ENCODE measurements around the gene KIRREL3. TPM values are rescaled to one million over a fixed set of nuclear protein-coding genes. Genes with fewer than 3 reads are reported as not detected.

The KIRREL3 gene
- total and polyA plus RNA-seq, 10 donors, result 0.50 to 5.4 (median 2.0) TPM

DNA sequence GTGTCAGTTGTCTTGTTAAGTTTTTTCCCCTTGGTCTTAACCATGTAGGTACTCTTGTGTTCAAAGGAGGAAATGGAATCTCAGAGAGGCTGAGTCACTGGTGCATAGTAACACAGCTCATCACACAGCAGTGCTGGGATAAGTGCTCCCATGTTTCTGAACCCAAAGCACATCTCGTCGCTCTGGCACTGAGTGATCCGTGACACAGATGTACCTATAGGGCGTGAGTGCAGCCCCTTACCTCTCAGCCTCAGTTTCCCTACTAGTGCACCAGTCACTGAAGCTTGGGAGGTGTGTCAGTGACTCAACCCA lies 411.1 kb downstream of the KIRREL3 start:
- Histone ChIP-seq H3K27ac (no peak overlapping the region), H3K36me3 (no peaks in the 10 kb centered on the region), H3K9me3 (no peaks in the 10 kb centered on the region), H3K4me1 (peaks cover 0 to 7% (median 0%) of the 10 kb centered on the region in 6 donors), H3K4me3 (no peak overlapping the region), H3K27me3 (replicated peaks in 1 of 7) (peaks cover 0 to 9% (median 0%) of the 10 kb centered on the region in 7 donors)
- DNase-seq, result no peak
- intact Hi-C loops (cut with DNase I; ENCODE audit: low total_unique reads), result no loop called here
- 81 to 96% (median 84%) methylated on average over 4 of the region's 4 CpGs for WGBS, 5 donors
- TF ChIP-seq, protein P1, sequence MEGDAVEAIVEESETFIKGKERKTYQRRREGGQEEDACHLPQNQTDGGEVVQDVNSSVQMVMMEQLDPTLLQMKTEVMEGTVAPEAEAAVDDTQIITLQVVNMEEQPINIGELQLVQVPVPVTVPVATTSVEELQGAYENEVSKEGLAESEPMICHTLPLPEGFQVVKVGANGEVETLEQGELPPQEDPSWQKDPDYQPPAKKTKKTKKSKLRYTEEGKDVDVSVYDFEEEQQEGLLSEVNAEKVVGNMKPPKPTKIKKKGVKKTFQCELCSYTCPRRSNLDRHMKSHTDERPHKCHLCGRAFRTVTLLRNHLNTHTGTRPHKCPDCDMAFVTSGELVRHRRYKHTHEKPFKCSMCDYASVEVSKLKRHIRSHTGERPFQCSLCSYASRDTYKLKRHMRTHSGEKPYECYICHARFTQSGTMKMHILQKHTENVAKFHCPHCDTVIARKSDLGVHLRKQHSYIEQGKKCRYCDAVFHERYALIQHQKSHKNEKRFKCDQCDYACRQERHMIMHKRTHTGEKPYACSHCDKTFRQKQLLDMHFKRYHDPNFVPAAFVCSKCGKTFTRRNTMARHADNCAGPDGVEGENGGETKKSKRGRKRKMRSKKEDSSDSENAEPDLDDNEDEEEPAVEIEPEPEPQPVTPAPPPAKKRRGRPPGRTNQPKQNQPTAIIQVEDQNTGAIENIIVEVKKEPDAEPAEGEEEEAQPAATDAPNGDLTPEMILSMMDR (IDR thresholded peaks at IDR 0.05 in 8 of 11, conservative IDR thresholded peaks at IDR 0.05 in 3 of 11), result no peak
- TF ChIP-seq POLR2A (IDR thresholded peaks at IDR 0.05), result no peak
- no peak for TF ChIP-seq POLR2AphosphoS5 (IDR thresholded peaks at IDR 0.05)

- no peaks in the 10 kb centered on the region for H3K9me3 ChIP-seq
- no peak overlapping the region for H3K27ac ChIP-seq
- TF ChIP-seq, protein P1 (IDR thresholded peaks at IDR 0.05 in 8 of 11, conservative IDR thresholded peaks at IDR 0.05 in 3 of 11), result no peak
- TF ChIP-seq POLR2AphosphoS5 (IDR thresholded peaks at IDR 0.05), result no peak
- no peak for TF ChIP-seq POLR2A (IDR thresholded peaks at IDR 0.05)
- H3K36me3 ChIP-seq, result no peaks in the 10 kb centered on the region
- H3K4me1 ChIP-seq, result peaks cover 0 to 7% (median 0%) of the 10 kb centered on the region in 6 donors
- peaks cover 0 to 9% (median 0%) of the 10 kb centered on the region in 7 donors for H3K27me3 ChIP-seq (replicated peaks in 1 of 7)
- DNase-seq, result peak; percentile 68
- intact Hi-C loops (cut with DNase I; ENCODE audit: low total_unique reads), result no loop called here
- no peak overlapping the region for H3K4me3 ChIP-seq
- 70 to 81% (median 78%) methylated on average over 16 of the region's 16 CpGs for WGBS, 5 donors
These were observed 411.7 kb downstream of the KIRREL3 start for GRCh38 chr11:126588630-126589491.

DNA sequence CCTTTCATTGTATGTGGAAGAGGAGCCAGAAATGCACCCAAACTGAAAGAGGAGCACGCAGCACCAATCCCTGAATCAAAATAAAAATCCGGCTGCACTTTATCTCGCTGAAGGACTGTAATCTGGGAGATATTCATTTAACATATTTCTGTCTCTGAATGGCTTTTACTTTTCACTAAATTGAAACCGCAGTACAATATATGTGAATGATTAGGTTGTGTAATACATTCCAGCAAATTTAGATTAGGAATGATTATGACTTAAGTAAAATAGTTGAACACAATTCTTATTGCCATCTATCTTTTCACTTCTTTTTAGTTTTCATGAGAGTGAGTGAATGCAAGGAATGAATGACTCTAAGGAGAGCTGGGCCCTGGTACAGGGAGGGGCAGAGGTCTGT lies 413.0 kb downstream of the KIRREL3 start:
- no peaks in the 10 kb centered on the region for H3K36me3 ChIP-seq
- WGBS, 5 donors, result 87 to 90% (median 89%) methylated on average over 4 of the region's 4 CpGs
- H3K4me3 ChIP-seq, result no peak overlapping the region
- H3K27ac ChIP-seq, result no peak overlapping the region
- H3K27me3 ChIP-seq (replicated peaks in 1 of 7), result peaks cover 0 to 9% (median 0%) of the 10 kb centered on the region in 7 donors
- no peaks in the 10 kb centered on the region for H3K9me3 ChIP-seq
- intact Hi-C loops (cut with DNase I; ENCODE audit: low total_unique reads), result no loop called here
- DNase-seq, result no peak
- H3K4me1 ChIP-seq, result peaks cover 0 to 7% (median 0%) of the 10 kb centered on the region in 6 donors
- TF ChIP-seq POLR2AphosphoS5 (IDR thresholded peaks at IDR 0.05), result no peak
- no peak for TF ChIP-seq POLR2A (IDR thresholded peaks at IDR 0.05)
- TF ChIP-seq, protein P1 (IDR thresholded peaks at IDR 0.05 in 8 of 11, conservative IDR thresholded peaks at IDR 0.05 in 3 of 11), result no peak

DNA sequence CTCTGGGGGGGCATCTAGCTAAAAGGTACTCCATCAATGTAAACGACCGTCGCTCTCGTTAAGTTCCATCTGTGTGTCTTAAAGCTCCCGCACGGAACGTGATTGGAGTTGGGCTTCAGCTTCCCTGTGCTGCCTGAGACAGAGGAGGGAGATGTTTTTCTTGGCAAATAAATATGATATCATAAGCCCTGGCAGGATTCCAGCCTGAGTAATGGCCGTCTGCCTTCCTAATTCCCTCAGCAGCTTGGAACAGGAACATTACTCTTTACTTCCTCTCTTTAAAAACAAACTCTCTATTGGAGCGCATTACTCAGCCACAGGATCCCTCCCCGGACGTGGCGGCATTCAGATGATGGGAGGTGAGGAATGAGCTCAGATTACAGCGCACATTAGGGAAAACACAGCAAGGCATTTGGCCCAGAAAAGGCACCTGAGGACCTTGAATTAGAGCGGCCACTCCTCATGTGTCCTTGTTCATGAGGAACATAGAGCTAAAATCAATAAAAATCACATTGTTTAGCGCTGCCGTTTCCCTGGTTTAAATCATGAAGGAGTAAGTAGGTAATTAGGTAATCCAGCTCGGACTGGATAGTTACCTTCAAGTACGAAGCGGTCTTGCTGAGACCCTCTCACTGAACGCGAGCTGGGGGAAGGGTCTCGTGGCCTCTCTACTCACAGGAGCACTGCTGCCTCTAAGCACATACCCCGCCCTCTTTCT lies 414.6 kb downstream of the KIRREL3 start:
- H3K27ac ChIP-seq, result peak overlapping the region in 4 of 8 donors; percentile 27 to 60 (median 45)
- peak; percentile 68 for DNase-seq
- peak overlapping the region in 2 of 8 donors; percentile 2 to 34 for H3K4me3 ChIP-seq

More for the DNA sequence above, 414.6 kb downstream of the KIRREL3 start:
- Histone ChIP-seq H3K27me3 (replicated peaks in 1 of 7) (peaks cover 0 to 9% (median 0%) of the 10 kb centered on the region in 7 donors), H3K9me3 (no peaks in the 10 kb centered on the region), H3K4me1 (peaks cover 0 to 7% (median 0%) of the 10 kb centered on the region in 6 donors), H3K36me3 (no peaks in the 10 kb centered on the region)
- 21 to 41% (median 31%) methylated on average over 22 to 23 of the region's 23 CpGs for WGBS, 5 donors
- TF ChIP-seq, protein P1 (IDR thresholded peaks at IDR 0.05 in 8 of 11, conservative IDR thresholded peaks at IDR 0.05 in 3 of 11), result no peak
- TF ChIP-seq POLR2AphosphoS5 (IDR thresholded peaks at IDR 0.05) (no peak), POLR2A (IDR thresholded peaks at IDR 0.05) (no peak)
- intact Hi-C loops (cut with DNase I; ENCODE audit: low total_unique reads), result no loop called here
